SK-N-MC (cell line): Measurements from ENCODE around the gene HIBADH.

Experiments
- DNase-seq: peaks from one replicate; pipeline ENCODE4 v3.0.0-alpha.2; 2011; ENCODE audit warnings: low read depth, low spot score
- H3K27ac ChIP-seq: fragments of 200-600 bp; sonication (generic); 2 replicates; pipeline ENCODE4 v1.5.1; 2016; ENCODE audit warnings: mixed run types
- H3K36me3 ChIP-seq: fragments of 200-600 bp; sonication (generic); 2 replicates; pipeline ENCODE4 v1.6.1; 2017; ENCODE audit warnings: antibody characterized with exemption, low read length, mixed read lengths; ENCODE audit not compliant: insufficient read depth
- H3K4me3 ChIP-seq: fragments of 200-600 bp; sonication (generic); 2 replicates; pipeline ENCODE4 v1.5.1; 2016
- H3K9ac ChIP-seq: fragments of 200-600 bp; sonication (generic); 2 replicates; pipeline ENCODE4 v1.8.0; 2017; ENCODE audit warnings: mixed run types, mixed read lengths; ENCODE audit not compliant: insufficient read length
- H3K9me3 ChIP-seq: fragments of 200-600 bp; sonication (generic); 2 replicates; pipeline ENCODE4 v1.6.1; 2017; ENCODE audit warnings: low read depth, mild to moderate bottlenecking, antibody characterized with exemption, low read length, moderate library complexity, mixed read lengths
- EZH2 ChIP-seq: fragments of 200-600 bp; sonication (generic); IDR thresholded peaks from one replicate; pipeline ENCODE4 v1.6.1; 2017; ENCODE audit warnings: antibody characterized with exemption
- FOXP2 ChIP-seq: optimal IDR thresholded peaks from 2 replicates; pipeline ENCODE3; 2011; ENCODE audit warnings: mild to moderate bottlenecking, moderate library complexity; ENCODE audit not compliant: insufficient read depth; ENCODE audit errors: extremely low read length, control extremely low read depth
- POLR2AphosphoS5 ChIP-seq: IDR thresholded peaks from 2 replicates; pipeline ENCODE4 v1.6.1; 2012; ENCODE audit warnings: mild to moderate bottlenecking, low read depth, low read length, borderline replicate concordance

Gene HIBADH

GRCh38 chr7:27569106-27569505 is 93.6 kb downstream of the HIBADH start:
- Histone ChIP-seq H3K27ac (peak overlapping the region; percentile 32; the same call in 1 of the 2 replicates), H3K36me3 (no peaks in the 10 kb centered on the region), H3K4me3 (no peak overlapping the region), H3K9ac (no peak overlapping the region), H3K9me3 (no peaks in the 10 kb centered on the region; the same call in 1 of the 2 replicates)
- DNase-seq = no peak
- TF ChIP-seq EZH2 = no peak
- TF ChIP-seq FOXP2 = no peak
- TF ChIP-seq POLR2AphosphoS5 = no peak

- Histone ChIP-seq H3K9ac (no peak overlapping the region), H3K36me3 (no peaks in the 10 kb centered on the region), H3K27ac (no peak overlapping the region), H3K4me3 (no peak overlapping the region), H3K9me3 (no peaks in the 10 kb centered on the region; the same call in 1 of the 2 replicates)
- DNase-seq = no peak
- TF ChIP-seq EZH2 (no peak), POLR2AphosphoS5 (no peak), FOXP2 (no peak)
Measured at GRCh38 chr7:27567266-27567665, 95.4 kb downstream of the HIBADH start.

GRCh38 chr7:27564881-27565482 is 97.7 kb downstream of the HIBADH start:
- TF ChIP-seq POLR2AphosphoS5 = no peak
- no peak for TF ChIP-seq FOXP2
- TF ChIP-seq EZH2 = no peak
- H3K27ac ChIP-seq = no peak overlapping the region
- DNase-seq = no peak
- no peak overlapping the region for H3K4me3 ChIP-seq
- H3K9ac ChIP-seq = no peak overlapping the region
- H3K36me3 ChIP-seq = no peaks in the 10 kb centered on the region
- H3K9me3 ChIP-seq = no peaks in the 10 kb centered on the region; the same call in 1 of the 2 replicates

DNA sequence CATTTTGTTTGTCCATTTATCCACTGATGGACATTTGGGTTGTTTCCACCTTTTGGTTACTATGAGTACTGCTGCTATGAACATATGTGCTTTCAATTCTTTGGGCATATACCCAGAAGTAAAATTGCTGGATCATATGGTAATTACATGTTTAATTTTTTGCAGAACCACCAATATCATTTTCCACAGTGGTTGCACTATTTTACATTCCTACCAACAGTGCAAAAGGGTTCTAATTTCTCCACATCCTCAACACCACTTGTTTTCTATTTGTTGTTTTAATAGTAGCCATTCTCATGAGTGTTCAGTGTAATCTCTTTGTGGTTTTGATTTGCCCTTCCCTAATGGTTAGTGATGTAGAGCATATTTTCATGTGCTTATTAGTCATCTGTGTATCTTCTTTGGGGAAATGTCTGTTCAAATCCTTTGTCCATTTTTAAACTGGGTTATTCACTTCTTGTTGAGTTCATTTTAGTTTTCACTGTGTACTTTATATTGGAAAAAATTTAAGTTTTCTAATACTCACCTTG is 101.9 kb downstream of the HIBADH start:
- no peak for TF ChIP-seq FOXP2
- no peak for TF ChIP-seq EZH2
- TF ChIP-seq POLR2AphosphoS5 = no peak
- Histone ChIP-seq H3K36me3 (no peaks in the 10 kb centered on the region), H3K9me3 (no peaks in the 10 kb centered on the region), H3K9ac (no peak overlapping the region), H3K4me3 (no peak overlapping the region), H3K27ac (no peak overlapping the region)
- DNase-seq = no peak

DNA sequence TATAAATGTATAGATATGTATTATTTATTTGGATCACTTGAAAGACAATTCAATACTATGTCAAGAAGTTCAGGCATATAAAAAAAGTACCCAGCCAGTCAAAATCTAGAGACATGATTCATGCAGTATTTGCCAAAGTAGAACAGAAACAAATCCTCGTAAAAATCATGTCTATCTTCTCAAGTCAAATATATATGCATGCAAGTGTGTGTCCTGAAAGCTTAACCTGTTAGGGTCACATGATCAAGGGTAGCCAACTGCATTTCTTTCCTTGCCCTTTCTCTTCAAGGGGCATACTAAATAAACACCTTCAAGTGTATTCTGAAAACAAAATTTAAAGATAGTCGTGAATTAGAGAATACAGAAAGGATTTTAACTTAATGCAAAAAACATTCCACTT is 107.0 kb downstream of the HIBADH start:
- no peak for DNase-seq
- Histone ChIP-seq H3K36me3 (no peaks in the 10 kb centered on the region), H3K4me3 (no peak overlapping the region), H3K9me3 (no peaks in the 10 kb centered on the region), H3K9ac (no peak overlapping the region), H3K27ac (no peak overlapping the region)
- no peak for TF ChIP-seq EZH2
- no peak for TF ChIP-seq POLR2AphosphoS5
- TF ChIP-seq FOXP2 = no peak

- H3K36me3 ChIP-seq = no peaks in the 10 kb centered on the region
- no peaks in the 10 kb centered on the region for H3K9me3 ChIP-seq
- TF ChIP-seq EZH2 (no peak), FOXP2 (no peak), POLR2AphosphoS5 (no peak)
- H3K27ac ChIP-seq = no peak overlapping the region
- no peak overlapping the region for H3K4me3 ChIP-seq
- no peak overlapping the region for H3K9ac ChIP-seq
- no peak for DNase-seq
Measured at GRCh38 chr7:27554826-27555225, 107.9 kb downstream of the HIBADH start.

- DNase-seq = no peak
- H3K9ac ChIP-seq = no peak overlapping the region
- H3K36me3 ChIP-seq = no peaks in the 10 kb centered on the region
- H3K9me3 ChIP-seq = no peaks in the 10 kb centered on the region
- TF ChIP-seq POLR2AphosphoS5 (no peak), EZH2 (no peak), FOXP2 (no peak)
- H3K27ac ChIP-seq = no peak overlapping the region
- no peak overlapping the region for H3K4me3 ChIP-seq
Measured at GRCh38 chr7:27553273-27553672, 109.4 kb downstream of the HIBADH start.

DNA sequence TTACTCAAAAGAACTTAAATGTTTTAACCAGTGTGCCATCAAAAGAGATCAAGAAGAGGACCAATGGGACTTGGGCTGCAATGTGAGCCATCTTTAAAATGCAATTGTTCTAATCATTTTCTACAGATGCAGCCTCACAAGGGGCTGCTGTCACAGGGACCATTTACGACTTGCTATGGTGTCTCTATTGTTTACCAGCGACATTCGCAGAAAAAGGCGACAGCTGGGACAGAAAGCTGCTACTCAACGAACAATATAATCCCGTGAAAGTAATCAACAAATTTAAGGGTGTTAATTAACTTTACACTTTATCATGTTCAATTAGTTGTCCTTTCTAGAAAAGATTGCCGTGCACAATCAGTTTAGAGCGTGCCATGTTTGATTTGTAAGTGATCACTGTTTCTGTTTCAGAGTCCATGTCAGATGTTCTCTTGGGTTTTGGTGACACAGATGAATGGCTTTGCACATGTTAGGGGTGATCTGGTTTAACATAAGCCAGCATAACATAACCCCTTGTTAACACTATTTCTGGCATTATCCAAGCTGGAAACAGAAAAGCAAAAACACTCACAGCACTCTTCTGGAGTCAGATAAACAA is 110.8 kb downstream of the HIBADH start:
- TF ChIP-seq EZH2 = no peak
- TF ChIP-seq FOXP2 = no peak
- no peak for TF ChIP-seq POLR2AphosphoS5
- H3K27ac ChIP-seq = no peak overlapping the region
- no peaks in the 10 kb centered on the region for H3K36me3 ChIP-seq
- H3K4me3 ChIP-seq = no peak overlapping the region
- H3K9me3 ChIP-seq = no peaks in the 10 kb centered on the region
- no peak for DNase-seq
- H3K9ac ChIP-seq = no peak overlapping the region

DNA sequence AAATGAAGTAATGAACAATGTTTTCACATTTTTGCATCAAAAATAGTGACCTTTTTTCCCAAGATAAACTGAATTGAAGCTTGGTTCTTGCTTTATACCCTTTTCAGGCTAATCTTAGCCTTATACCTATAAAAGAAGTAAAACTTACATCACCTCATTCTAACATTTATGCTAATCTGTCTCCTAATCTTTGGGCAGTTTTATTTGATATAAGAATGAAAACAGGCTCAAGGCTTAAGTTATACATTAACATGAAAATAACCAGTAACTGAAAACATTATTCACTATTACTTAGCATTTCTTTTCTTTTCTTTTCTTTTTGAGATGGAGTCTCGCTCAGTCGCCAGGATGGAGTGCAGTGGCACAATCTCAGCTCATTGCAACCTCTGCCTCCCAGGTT is 113.1 kb downstream of the HIBADH start:
- H3K9me3 ChIP-seq = no peaks in the 10 kb centered on the region
- no peak overlapping the region for H3K4me3 ChIP-seq
- H3K9ac ChIP-seq = no peak overlapping the region
- H3K27ac ChIP-seq = no peak overlapping the region
- no peaks in the 10 kb centered on the region for H3K36me3 ChIP-seq
- no peak for DNase-seq
- TF ChIP-seq EZH2 (no peak), FOXP2 (no peak)
